H1 (cell line): Measurements from ENCODE around the gene EEF1AKMT3. TPM values are rescaled to one million over a fixed set of nuclear protein-coding genes. Genes with fewer than 3 reads are reported as not detected.
A peak's percentile ranks its signal among the peaks of the same experiment; 100 is the strongest.

Source experiments
- CTCF ChIA-PET: fragments of 300-600 bp; sonication (Branson Sonifier 250); formaldehyde crosslinking; loops from one replicate; lab custom pipeline; 2021; ENCODE audit not compliant: partially characterized antibody; lab: Charles Lee
- POLR2A ChIA-PET: fragments of 300-600 bp; sonication (Branson Sonifier 250); formaldehyde crosslinking; loops from one replicate; lab custom pipeline; 2021; ENCODE audit warnings: inconsistent platforms; ENCODE audit not compliant: partially characterized antibody; lab: Charles Lee
- DNase-seq, 2 experiments: peaks; one replicate each; pipeline versions ENCODE4 v3.0.0 to v3.0.0-alpha.2; 2010 to 2022; ENCODE audit warnings: low spot score in 2 of 2, low read depth in 1 of 2, mixed read lengths in 1 of 2
- FAIRE-seq: peaks from 2 replicates; lab custom pipeline; 2011; peaks lifted over from hg19 to GRCh38; lab: Jason Lieb, UNC
- H2AFZ ChIP-seq: 2 replicates; pipeline ENCODE4 v1.8.1; 2012; ENCODE audit warnings: low read length, inconsistent platforms
- H2AK5ac ChIP-seq: 2 replicates; pipeline ENCODE4 v1.6.1; 2013; ENCODE audit warnings: low read depth, low read length
- H2BK120ac ChIP-seq: replicated peaks from 2 replicates; pipeline ENCODE3; 2013; ENCODE audit warnings: low read depth, low read length, inconsistent platforms
- H2BK12ac ChIP-seq: 2 replicates; pipeline ENCODE4 v1.6.1; 2013; ENCODE audit warnings: low read depth, low read length
- H2BK15ac ChIP-seq: 2 replicates; pipeline ENCODE4 v1.6.1; 2013; ENCODE audit warnings: low read length
- H2BK20ac ChIP-seq: 2 replicates; pipeline ENCODE4 v1.6.1; 2013; ENCODE audit warnings: low read length
- H2BK5ac ChIP-seq: 2 replicates; pipeline ENCODE4 v1.6.1; 2013; ENCODE audit warnings: low read depth, low read length
- H3K14ac ChIP-seq: 2 replicates; pipeline ENCODE4 v1.6.1; 2013; ENCODE audit warnings: inconsistent platforms; ENCODE audit not compliant: insufficient read length
- H3K18ac ChIP-seq: 2 replicates; pipeline ENCODE4 v1.6.1; 2013; ENCODE audit warnings: low read length; ENCODE audit errors: extremely low read depth
- H3K23ac ChIP-seq: 2 replicates; pipeline ENCODE4 v1.6.1; 2013; ENCODE audit warnings: inconsistent platforms; ENCODE audit not compliant: insufficient read length
- H3K23me2 ChIP-seq: 2 replicates; pipeline ENCODE4 v1.6.1; 2013; ENCODE audit warnings: low read depth, low read length
- H3K27ac ChIP-seq: 2 replicates; pipeline ENCODE4 v1.6.1; 2011; ENCODE audit warnings: low read depth, low read length, inconsistent platforms
- H3K27me3 ChIP-seq, 4 experiments: replicated peaks in 1 of 4; 1 replicate in 1 of 4; 2 replicates in 3 of 4; pipeline versions ENCODE4 v1.6.1 to v1.8.1; 2011 to 2013; ENCODE audit warnings: low read length in 3 of 4, mild to moderate bottlenecking in 3 of 4, inconsistent platforms in 2 of 4, mixed read lengths in 2 of 4, moderate library complexity in 1 of 4; ENCODE audit not compliant: control insufficient read depth in 3 of 4, insufficient read depth in 3 of 4; ENCODE audit errors: extremely low read depth in 1 of 4
- H3K36me3 ChIP-seq, 4 experiments: 2 replicates each; pipeline versions ENCODE4 v1.6.1 to v1.8.1; 2011 to 2013; ENCODE audit warnings: mild to moderate bottlenecking in 4 of 4, low read length in 3 of 4, moderate library complexity in 2 of 4, control low read depth in 1 of 4, inconsistent platforms in 1 of 4; ENCODE audit not compliant: insufficient read depth in 4 of 4, control insufficient read depth in 2 of 4
- H3K4ac ChIP-seq: replicated peaks from 2 replicates; pipeline ENCODE3; 2013; ENCODE audit warnings: low read length, low read depth, mixed read lengths, inconsistent platforms; ENCODE audit not compliant: insufficient read length
- H3K4me1 ChIP-seq, 4 experiments: replicated peaks in 1 of 4; 1 replicate in 1 of 4; 2 replicates in 3 of 4; pipeline versions ENCODE4 v1.6.1 to v1.8.1; 2011 to 2013; ENCODE audit warnings: low read length in 3 of 4, inconsistent platforms in 2 of 4, mixed read lengths in 1 of 4; ENCODE audit not compliant: insufficient read depth in 4 of 4, control insufficient read depth in 3 of 4
- H3K4me2 ChIP-seq, 2 experiments: 2 replicates each; pipeline versions ENCODE4 v1.6.1 to v1.8.1; 2011 to 2013; ENCODE audit warnings: low read depth in 2 of 2, low read length in 2 of 2, control low read depth in 1 of 2, inconsistent platforms in 1 of 2, mild to moderate bottlenecking in 1 of 2; ENCODE audit not compliant: insufficient read depth in 1 of 2
- H3K4me3 ChIP-seq, 4 experiments: fragments of 200-600, 300-600 bp in 1 of 4; sonication (generic), shearing (Covaris generic), sonication (Bioruptor Twin) in 1 of 4; 2 replicates each; pipeline versions ENCODE4 v1.5.1 to v1.8.1; 2011 to 2016; ENCODE audit warnings: low read length in 4 of 4, low read depth in 3 of 4, control low read depth in 2 of 4, inconsistent platforms in 2 of 4, mild to moderate bottlenecking in 2 of 4, mixed read lengths in 1 of 4, moderate library complexity in 1 of 4; ENCODE audit not compliant: insufficient read depth in 2 of 4; ENCODE audit errors: extremely low read depth in 1 of 4
- H3K56ac ChIP-seq: replicated peaks from 2 replicates; pipeline ENCODE3; 2013; ENCODE audit warnings: low read depth, mild to moderate bottlenecking, mixed read lengths, low read length, inconsistent platforms; ENCODE audit not compliant: insufficient read length
- H3K79me1 ChIP-seq: 2 replicates; pipeline ENCODE4 v1.6.1; 2013; ENCODE audit warnings: low read depth, low read length, control low read depth
- H3K79me2 ChIP-seq, 2 experiments: 2 replicates each; pipeline versions ENCODE4 v1.6.1 to v1.8.1; 2012 to 2013; ENCODE audit warnings: low read length in 2 of 2, mild to moderate bottlenecking in 2 of 2, inconsistent platforms in 1 of 2; ENCODE audit not compliant: insufficient read depth in 2 of 2, control insufficient read depth in 1 of 2
- H3K9ac ChIP-seq, 4 experiments: replicated peaks in 1 of 4; 1 replicate in 1 of 4; 2 replicates in 3 of 4; pipeline versions ENCODE4 v1.6.1 to v1.8.1; 2011 to 2013; ENCODE audit warnings: low read depth in 3 of 4, low read length in 3 of 4, control low read depth in 2 of 4, mild to moderate bottlenecking in 2 of 4, moderate library complexity in 2 of 4, inconsistent platforms in 1 of 4; ENCODE audit errors: extremely low read depth in 1 of 4
- H3K9me3 ChIP-seq, 2 experiments: 2 replicates each; pipeline versions ENCODE4 v1.6.1 to v1.8.1; 2012 to 2013; ENCODE audit warnings: mild to moderate bottlenecking in 2 of 2, moderate library complexity in 2 of 2, control low read depth in 1 of 2, inconsistent platforms in 1 of 2, low read depth in 1 of 2, low read length in 1 of 2, mixed read lengths in 1 of 2; ENCODE audit not compliant: insufficient read depth in 2 of 2
- H4K20me1 ChIP-seq, 2 experiments: replicated peaks in 1 of 2; 2 replicates each; pipeline versions ENCODE3 to v1.8.1; 2011 to 2013; ENCODE audit warnings: inconsistent platforms in 2 of 2, low read length in 2 of 2, mild to moderate bottlenecking in 1 of 2; ENCODE audit not compliant: insufficient read depth in 2 of 2, control insufficient read depth in 1 of 2
- H4K5ac ChIP-seq: 2 replicates; pipeline ENCODE4 v1.6.1; 2013; ENCODE audit warnings: low read length, low read depth, mixed read lengths, inconsistent platforms; ENCODE audit not compliant: insufficient read length
- H4K8ac ChIP-seq: 2 replicates; pipeline ENCODE4 v1.8.0; 2013; ENCODE audit warnings: mild to moderate bottlenecking, moderate library complexity, low read length, inconsistent platforms; ENCODE audit not compliant: insufficient read depth; ENCODE audit errors: extremely low read depth
- H4K91ac ChIP-seq: replicated peaks from 2 replicates; pipeline ENCODE3; 2013; ENCODE audit warnings: low read length, mixed read lengths, inconsistent platforms; ENCODE audit not compliant: insufficient read length
- HDAC2 ChIP-seq, 2 experiments: fragments of 300-600 bp in 1 of 2; sonication (generic) in 1 of 2; IDR thresholded peaks; 2 replicates each; pipeline ENCODE4 v1.6.1; 2011 to 2012; ENCODE audit warnings: low read depth in 2 of 2, low read length in 2 of 2, mild to moderate bottlenecking in 2 of 2, moderate library complexity in 2 of 2, borderline replicate concordance in 1 of 2, inconsistent platforms in 1 of 2
- MAX ChIP-seq: IDR thresholded peaks from 2 replicates; pipeline ENCODE4 v1.6.1; 2012; ENCODE audit warnings: inconsistent platforms
- WGBS, 2 experiments: shearing (Covaris generic) in 1 of 2; methylation state at CpG; one replicate each; pipeline versions ENCODE4 v1.1.6 to v1.1.7; 2013 to 2015; ENCODE audit warnings: low lambda C conversion rate in 2 of 2, mixed read lengths in 2 of 2, inconsistent platforms in 1 of 2, low coverage in 1 of 2, missing lambda C conversion rate in 1 of 2; ENCODE audit not compliant: insufficient replicate concordance in 2 of 2, insufficient coverage in 1 of 2, insufficient read length in 1 of 2; ENCODE audit errors: extremely low coverage in 1 of 2, missing lambda C conversion rate in 1 of 2; 5-methylcytosine and 5-hydroxymethylcytosine counted together
- polyA plus RNA-seq, 7 experiments: library from polyadenylated mRNA; depleted of rRNA in 3 of 7; stranded (reverse) in 5 of 7; unstranded in 2 of 7; fragments of >200 nt in 5 of 7; fragments of 200-250 nt in 2 of 7; gene quantifications; 1 replicate in 5 of 7; 2 replicates in 1 of 7; 4 replicates in 1 of 7; pipeline versions ENCODE4 v1.2.1 to v1.2.3, GENCODE V29; 2011 to 2013; ENCODE audit warnings: missing spikeins in 2 of 7, mixed read lengths in 2 of 7
- total RNA-seq: library from RNA; stranded (reverse); fragmentation: NEBNext Ultra II Directional; extraction: Animal tissue kit (Norgen Biotek cat#: 25700); gene quantifications from 2 replicates; pipeline ENCODE4 v1.2.1, GENCODE V29; 2021

EEF1AKMT3 gene
- total and polyA plus RNA-seq, 2 of the 8 experiments (the other 6 are each of a cell fraction or from before 2014, with no cell fraction given) = 3.1 to 4.4 TPM

GRCh38 chr12:57771236-57771872 lies 1.1 kb upstream of the EEF1AKMT3 start:
- Histone ChIP-seq H4K5ac (peak overlapping the region; percentile 2), H4K91ac (no peak overlapping the region), H3K4me3 (peak overlapping the region; percentile 79 to 99 (median 95)), H2BK15ac (no peak overlapping the region), H3K4me2 (peak overlapping the region; percentile 96 to 99), H3K23me2 (peaks cover 18% of the 10 kb centered on the region; the same call in 1 of the 2 replicates), H3K27ac (peak overlapping the region; percentile 99), H3K18ac (peak overlapping the region; percentile 99), H2BK12ac (peak overlapping the region; percentile 99; the same call in 1 of the 2 replicates), H2BK20ac (no peak overlapping the region), H2AK5ac (no peak overlapping the region; the same call in 1 of the 2 replicates), H2BK120ac (no peak overlapping the region), H2AFZ (peak overlapping the region; percentile 80), H2BK5ac (peak overlapping the region; percentile 100), H3K56ac (no peak overlapping the region), H3K14ac (peak overlapping the region; percentile 35), H3K9me3 (no peaks in the 10 kb centered on the region), H3K23ac (no peak overlapping the region), H3K9ac (peak overlapping the region; percentile 54 to 100 (median 98)), H3K79me2 (0 out of 4 replicates have a peak, but pooled peaks cover 0 to 7% of the 10 kb centered on the region in 2 experiments), H4K20me1 (peaks cover 0 to under 1% of the 10 kb centered on the region in 2 experiments), H3K4ac (peak overlapping the region; percentile 3), H3K27me3 (peaks cover under 1 to 12% (median 8%) of the 10 kb centered on the region in 4 experiments; a peak in 6 of 7 replicates), H3K4me1 (peaks cover 6 to 15% (median 9%) of the 10 kb centered on the region in 4 experiments), H3K36me3 (peaks cover 10 to 17% (median 13%) of the 10 kb centered on the region in 4 experiments; a peak in 7 of 8 replicates), H3K79me1 (no peaks in the 10 kb centered on the region; the same call in 1 of the 2 replicates), H4K8ac (peak overlapping the region; percentile 100; the same call in 1 of the 2 replicates)
- POLR2A ChIA-PET = interaction anchor here (0.9 to 2.0 kb wide), 22 partner anchors 9 to 178 kb away, joined by 3 to 22 read pairs (median 4); partner anchors contain the start of genes CTDSP2, TSFM and TSPAN31
- CTCF ChIA-PET = interaction anchor here (1.0 to 1.6 kb wide), 7 partner anchors 10 to 78 kb away, joined by 3 to 7 read pairs (median 3); partner anchors contain the start of genes OS9 and TSFM
- FAIRE-seq = no peak
- whole genome bisulfite sequencing, 2 experiments = 14% methylated on average over 16 of the region's 16 CpGs; no CpG with 5 or more reads in 1 of the 2 experiments
- peak; percentile 80 to 95 for DNase-seq
- TF ChIP-seq MAX (no peak), HDAC2 (IDR thresholded peaks at IDR 0.05; ENCODE audit: borderline replicate concordance in 1 of 2, low read depth in 2 of 2, low read length in 2 of 2) (no peak)
